GM12878 (cell line): Measurements from ENCODE around the gene PNPLA8. TPM values are rescaled to one million over a fixed set of nuclear protein-coding genes. Genes with fewer than 3 reads are reported as not detected.

Experiments
- ATAC-seq: fragments of 200-7000 bp; cut with Tn5 transposase; 3 replicates; pipeline ENCODE4 v1.9.1; 2020; ENCODE audit warnings: mild to moderate bottlenecking, moderate library complexity
- BruUV-seq: library from RNA; stranded (reverse); fragments of 400-500 nt; replicated peaks from 2 replicates; lab custom pipeline; 2021; lab: Mats Ljungman, UMichigan
- CTCF ChIA-PET: fragments of 300-600 bp; sonication (Branson Sonifier 250); formaldehyde crosslinking; extraction: SDS; loops from one replicate; lab custom pipeline; 2021; ENCODE audit warnings: inconsistent platforms; lab: Yijun Ruan, JAX
- POLR2A ChIA-PET: fragments of 350-600 bp; formaldehyde crosslinking; extraction: SDS; loops from one replicate; lab custom pipeline; 2021; ENCODE audit warnings: inconsistent platforms; lab: Charles Lee
- RAD21 ChIA-PET: fragments of 300-600 bp; sonication (Branson Sonifier 250); formaldehyde crosslinking; loops from one replicate; lab custom pipeline; 2023; ENCODE audit warnings: antibody characterized with exemption; ENCODE audit not compliant: unreplicated experiment; lab: Charles Lee
- SMC1A ChIA-PET: fragments of 300-600 bp; sonication (Branson Sonifier 250); formaldehyde crosslinking; loops from one replicate; lab custom pipeline; 2023; ENCODE audit not compliant: unreplicated experiment, uncharacterized antibody; lab: Charles Lee
- DNase-seq: peaks from one replicate; pipeline ENCODE4 v3.0.0-alpha.2; 2011; ENCODE audit warnings: low read depth, low spot score
- FAIRE-seq: peaks from 3 replicates; lab custom pipeline; 2011; peaks lifted over from hg19 to GRCh38; lab: Jason Lieb, UNC
- H2AFZ ChIP-seq: 2 replicates; pipeline ENCODE4 v1.6.0; 2011; ENCODE audit warnings: low read depth, low read length, control low read depth; ENCODE audit not compliant: control insufficient read depth
- H3K27ac ChIP-seq: 2 replicates; pipeline ENCODE4 v1.5.1; 2011; ENCODE audit warnings: control low read depth; ENCODE audit not compliant: control insufficient read depth, insufficient read depth
- H3K27me3 ChIP-seq, 2 experiments: replicated peaks in 1 of 2; 2 replicates each; pipeline versions ENCODE4 v1.6.0 to v1.6.1; 2011; ENCODE audit warnings: low read length in 1 of 2; ENCODE audit not compliant: control insufficient read depth in 2 of 2, insufficient read depth in 2 of 2
- H3K36me3 ChIP-seq, 2 experiments: 2 replicates each; pipeline ENCODE4 v1.5.1; 2011; ENCODE audit warnings: low read length in 1 of 2; ENCODE audit not compliant: control insufficient read depth in 2 of 2, insufficient read depth in 2 of 2
- H3K4me1 ChIP-seq: 2 replicates; pipeline ENCODE4 v1.6.1; 2011; ENCODE audit warnings: mild to moderate bottlenecking, low read length, moderate library complexity, mixed read lengths; ENCODE audit not compliant: control insufficient read depth, insufficient read depth
- H3K4me2 ChIP-seq: 2 replicates; pipeline ENCODE4 v1.6.0; 2011; ENCODE audit warnings: control low read depth; ENCODE audit not compliant: control insufficient read depth, insufficient read depth
- H3K4me3 ChIP-seq: fragments of 200-600 bp; sonication (generic); 2 replicates; pipeline ENCODE4 v1.5.1; 2016
- H3K79me2 ChIP-seq: 2 replicates; pipeline ENCODE4 v1.6.0; 2011; ENCODE audit warnings: low read length; ENCODE audit not compliant: control insufficient read depth, insufficient read depth
- H3K9ac ChIP-seq: 2 replicates; pipeline ENCODE4 v1.8.0; 2011; ENCODE audit warnings: low read length, control low read depth, mixed read lengths; ENCODE audit not compliant: control insufficient read depth, insufficient read depth
- H3K9me3 ChIP-seq: replicated peaks from 3 replicates; pipeline ENCODE4 v1.5.1; 2011; ENCODE audit warnings: mild to moderate bottlenecking, low read length; ENCODE audit not compliant: control insufficient read depth, insufficient read depth
- H4K20me1 ChIP-seq: 2 replicates; pipeline ENCODE4 v1.6.0; 2011; ENCODE audit not compliant: control insufficient read depth, insufficient read depth
- CEBPZ ChIP-seq: fragments of 150-350 bp; IDR thresholded peaks from 2 replicates; pipeline ENCODE4 v1.6.1; 2016; ENCODE audit warnings: low read depth, low read length
- GATAD2B ChIP-seq: fragments of 450-650 bp; conservative IDR thresholded peaks from 2 replicates; pipeline ENCODE4 v1.6.1; 2017; ENCODE audit warnings: low read depth, mild to moderate bottlenecking, moderate library complexity
- LARP7 ChIP-seq: fragments of 450-650 bp; IDR thresholded peaks from 2 replicates; pipeline ENCODE4 v1.6.1; 2017; ENCODE audit warnings: mild to moderate bottlenecking
- NFYB ChIP-seq: IDR thresholded peaks from 2 replicates; pipeline ENCODE4 v1.6.1; 2011; ENCODE audit warnings: low read depth, mild to moderate bottlenecking, low read length, improper control_type of control experiment, moderate library complexity; ENCODE audit not compliant: insufficient read depth
- SMAD1 ChIP-seq: fragments of 450-650 bp; IDR thresholded peaks from 2 replicates; pipeline ENCODE4 v1.6.1; 2018; ENCODE audit warnings: mild to moderate bottlenecking, low read depth; ENCODE audit not compliant: partially characterized antibody
- YBX1 ChIP-seq: fragments of 450-650 bp; IDR thresholded peaks from 2 replicates; pipeline ENCODE4 v1.6.1; 2016; ENCODE audit warnings: antibody characterized with exemption
- in situ Hi-C: fragments of 300-500 bp; cut with MboI; formaldehyde crosslinking; loops from 9 replicates; pipeline ENCODE4 v1.14.3; 2018; ENCODE audit warnings: mixed read lengths
- intact Hi-C: fragments of 100-400 bp; cut with micrococcal nuclease; formaldehyde crosslinking; loops from one replicate; pipeline ENCODE4 v1.14.2; 2022; ENCODE audit not compliant: unreplicated experiment
- polyA plus RNA-seq, 11 experiments: library from polyadenylated mRNA; depleted of rRNA in 4 of 11; unstranded in 6 of 11; stranded (reverse) in 5 of 11; fragments of >200 nt; fragmentation: Nextera tagmentation in 4 of 11; fragmentation: Illumina TruSeq in 1 of 11; extraction: Ambion mirVana in 4 of 11; extraction: Trizol in 1 of 11; gene quantifications; 1 replicate in 1 of 11; 2 replicates in 10 of 11; pipeline versions ENCODE4 v1.2.1 to v1.2.3, GENCODE V29; 2011 to 2016; ENCODE audit warnings: inconsistent platforms in 2 of 11, missing spikeins in 2 of 11, low read depth in 1 of 11
- total RNA-seq, 4 experiments: library from RNA; depleted of rRNA in 3 of 4; stranded (reverse); fragments of >200 nt in 3 of 4; fragmentation: Illumina TruSeq in 1 of 4; extraction: Trizol in 1 of 4; gene quantifications; 2 replicates each; pipeline versions ENCODE4 v1.2.1 to v1.2.3, GENCODE V29; 2013 to 2021

PNPLA8 gene
- total and polyA plus RNA-seq, 10 of the 15 experiments (the other 5 are each of a cell fraction or from before 2014, with no cell fraction given) = 8.0 to 16.3 (median 12.2) TPM

- no TSS peak for BruUV-seq
- in situ Hi-C loops = loop anchor here (5.0 kb wide), 1 partner anchor 276 kb away; no protein-coding TSS in a partner anchor
- intact Hi-C loops = no loop called here
These were observed 68.1 kb downstream of the PNPLA8 start for GRCh38 chr7:108457871-108458270.

More at GRCh38 chr7:108457871-108458270, 68.1 kb downstream of the PNPLA8 start:
- Histone ChIP-seq H3K79me2 (no peaks in the 10 kb centered on the region), H3K27ac (no peak overlapping the region), H3K4me2 (no peak overlapping the region), H3K27me3 (peaks cover 13 to 20% of the 10 kb centered on the region in 2 experiments), H3K9me3 (no peaks in the 10 kb centered on the region), H2AFZ (no peak overlapping the region), H3K4me1 (no peaks in the 10 kb centered on the region), H3K9ac (no peak overlapping the region), H3K36me3 (no peaks in the 10 kb centered on the region), H4K20me1 (no peaks in the 10 kb centered on the region; the same call in 1 of the 2 replicates), H3K4me3 (no peak overlapping the region)
- POLR2A ChIA-PET = no interaction called here
- FAIRE-seq (no peak), ATAC-seq (no peak), DNase-seq (no peak)
- TF ChIP-seq GATAD2B = no peak
- TF ChIP-seq YBX1 = no peak
- no peak for TF ChIP-seq LARP7
- no peak for TF ChIP-seq NFYB
- TF ChIP-seq SMAD1 = no peak
- no peak for TF ChIP-seq CEBPZ
- RAD21 ChIA-PET = interaction anchor here (1.4 to 1.9 kb wide), 3 partner anchors 276 to 279 kb away, joined by 3 to 5 read pairs (median 4); no protein-coding TSS in a partner anchor
- CTCF ChIA-PET = interaction anchor here (1.7 kb wide), 1 partner anchor 9 kb away, joined by 4 read pairs; no protein-coding TSS in a partner anchor
- SMC1A ChIA-PET = interaction anchor here (2.8 kb wide), 1 partner anchor 14 kb away, joined by 7 read pairs; no protein-coding TSS in a partner anchor
